Lung (tissue), 12 donors: Measurements from ENCODE around the gene KRT86. TPM values are rescaled to one million over a fixed set of nuclear protein-coding genes. Genes with fewer than 3 reads are reported as not detected.
"Not testable (repeated sequence)": the region's sequence is repeated elsewhere in the genome, so short reads cannot be mapped to it uniquely, and the experiment has no call there.

Source experiments
- ATAC-seq: fragments of 200-7000 bp; cut with Tn5 transposase; one replicate; pipeline ENCODE4 v1.9.1; 2020; ENCODE audit warnings: moderate number of reproducible peaks; ENCODE audit not compliant: insufficient read depth, low FRiP score
- DNase-seq, 3 donors: peaks; one replicate each; pipeline ENCODE4 v3.0.0-alpha.2; 2013 to 2017
- H3K27ac ChIP-seq, 2 donors: one replicate each; pipeline ENCODE4 v1.5.1; 2013; ENCODE audit warnings: mild to moderate bottlenecking in 2 of 2, moderate library complexity in 2 of 2, control low read depth in 1 of 2, inconsistent platforms in 1 of 2, low read depth in 1 of 2, low read length in 1 of 2
- H3K27me3 ChIP-seq, 3 donors: one replicate each; pipeline ENCODE4 v1.5.1; 2013; ENCODE audit warnings: low read length in 2 of 3; ENCODE audit not compliant: control insufficient read depth in 3 of 3, insufficient read depth in 3 of 3
- H3K36me3 ChIP-seq, 4 donors: one replicate each; pipeline ENCODE4 v1.5.1; 2013; ENCODE audit warnings: low read length in 4 of 4, mild to moderate bottlenecking in 1 of 4, moderate library complexity in 1 of 4; ENCODE audit not compliant: control insufficient read depth in 4 of 4, insufficient read depth in 4 of 4
- H3K4me1 ChIP-seq, 5 donors: one replicate each; pipeline ENCODE4 v1.5.1; 2013; ENCODE audit warnings: low read length in 5 of 5, mild to moderate bottlenecking in 2 of 5, moderate library complexity in 1 of 5; ENCODE audit not compliant: control insufficient read depth in 5 of 5, insufficient read depth in 5 of 5
- H3K4me3 ChIP-seq: one replicate; pipeline ENCODE4 v1.5.1; 2013; ENCODE audit warnings: mild to moderate bottlenecking, control low read depth, moderate library complexity
- H3K9ac ChIP-seq, 2 donors: one replicate each; pipeline ENCODE4 v1.5.1; 2013; ENCODE audit warnings: low read length in 2 of 2, control low read depth in 1 of 2; ENCODE audit not compliant: insufficient read depth in 1 of 2
- H3K9me3 ChIP-seq, 4 donors: one replicate each; pipeline ENCODE4 v1.5.1; 2013; ENCODE audit warnings: low read length in 3 of 4, mild to moderate bottlenecking in 1 of 4, moderate library complexity in 1 of 4; ENCODE audit not compliant: control insufficient read depth in 4 of 4, insufficient read depth in 3 of 4
- CTCF ChIP-seq: IDR thresholded peaks from 2 replicates; pipeline ENCODE4 v1.5.1; 2012; ENCODE audit warnings: mild to moderate bottlenecking; ENCODE audit errors: control extremely low read depth, extremely low read depth
- WGBS, 2 donors: extraction: QIAGEN DNeasy Blood & Tissue Kit; methylation state at CpG; one replicate each; pipeline ENCODE4 v1.1.7; 2013; 5-methylcytosine and 5-hydroxymethylcytosine counted together
- polyA plus RNA-seq, 2 donors: library from polyadenylated mRNA; stranded (reverse); fragments of 200-250 nt; gene quantifications; one replicate each; pipeline ENCODE4 v1.2.1, GENCODE V29; 2013
- total RNA-seq, 2 donors: library from RNA; depleted of rRNA in 1 of 2; stranded (reverse); fragments of >200 nt in 1 of 2; gene quantifications; one replicate each; pipeline ENCODE4 v1.2.1, GENCODE V29; 2014 to 2021
- donor health status: control.
- donor health status: control.
- donor health status: Bipolar disorder and iron deficiency.
- donor health status: healthy.
- donor health status: DM: yes; HTN: yes; CAD: no.

The KRT86 gene
- total and polyA plus RNA-seq, 4 donors: 0.11 to 1.1 (median 0.31) TPM; not detected in 1

GRCh38 chr12:52239767-52240166, 34.7 kb upstream of the KRT86 start:
- no peaks in the 10 kb centered on the region for H3K9me3 ChIP-seq
- H3K36me3 ChIP-seq: peaks cover 0 to 2% (median 0%) of the 10 kb centered on the region in 4 donors
- no peak for ATAC-seq
- H3K9ac ChIP-seq: no peak overlapping the region
- no peak overlapping the region for H3K4me3 ChIP-seq
- no peak for TF ChIP-seq CTCF
- peaks cover 0 to 5% (median 2%) of the 10 kb centered on the region in 3 donors for H3K27me3 ChIP-seq
- 52 to 83% methylated on average over 2 of the region's 2 CpGs for WGBS, 2 donors
- H3K4me1 ChIP-seq: peaks cover 0 to 22% (median 0%) of the 10 kb centered on the region in 5 donors
- H3K27ac ChIP-seq: no peak overlapping the region
- no peak for DNase-seq

DNA sequence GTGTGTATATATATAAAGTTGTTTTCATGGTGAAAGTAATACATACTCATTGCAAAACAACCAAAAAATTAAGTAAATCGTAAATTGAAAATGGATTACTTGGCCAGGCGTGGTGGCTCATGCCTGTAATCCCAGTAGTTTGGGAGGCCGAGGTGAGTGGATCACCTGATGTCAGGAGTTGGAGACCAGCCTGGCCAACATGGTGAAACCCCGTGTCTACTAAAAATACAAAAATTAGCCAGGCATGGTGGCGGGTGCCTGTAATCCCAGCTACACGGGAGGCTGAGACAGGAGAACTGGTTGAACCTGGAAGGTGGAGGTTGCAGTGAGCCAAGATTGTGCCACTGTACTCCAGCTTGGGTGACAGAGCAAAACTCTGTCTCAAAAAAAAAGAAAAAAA, 34.2 kb upstream of the KRT86 start:
- H3K9me3 ChIP-seq, H3K4me3 ChIP-seq, ATAC-seq, H3K36me3 ChIP-seq, H3K27ac ChIP-seq, DNase-seq, H3K9ac ChIP-seq, H3K27me3 ChIP-seq: not testable (repeated sequence)
- WGBS, 2 donors: 87 to 95% methylated on average over 6 of the region's 6 CpGs
- peaks cover 0 to 18% (median 0%) of the 10 kb centered on the region in 5 donors for H3K4me1 ChIP-seq

GRCh38 chr12:52241205-52241842, 33.1 kb upstream of the KRT86 start:
- DNase-seq (no peak), ATAC-seq (no peak)
- H3K9ac ChIP-seq: no peak overlapping the region
- H3K4me1 ChIP-seq: peaks cover 0 to 13% (median 0%) of the 10 kb centered on the region in 5 donors
- no peak overlapping the region for H3K4me3 ChIP-seq
- WGBS, 2 donors: 79 to 93% methylated on average over 11 of the region's 11 CpGs
- H3K27ac ChIP-seq: peak overlapping the region in 1 of 2 donors; percentile 11
- H3K27me3 ChIP-seq: peaks cover 0 to 2% (median 0%) of the 10 kb centered on the region in 3 donors
- no peaks in the 10 kb centered on the region for H3K9me3 ChIP-seq
- no peak for TF ChIP-seq CTCF
- peaks cover 0 to 5% (median 0%) of the 10 kb centered on the region in 4 donors for H3K36me3 ChIP-seq

DNA sequence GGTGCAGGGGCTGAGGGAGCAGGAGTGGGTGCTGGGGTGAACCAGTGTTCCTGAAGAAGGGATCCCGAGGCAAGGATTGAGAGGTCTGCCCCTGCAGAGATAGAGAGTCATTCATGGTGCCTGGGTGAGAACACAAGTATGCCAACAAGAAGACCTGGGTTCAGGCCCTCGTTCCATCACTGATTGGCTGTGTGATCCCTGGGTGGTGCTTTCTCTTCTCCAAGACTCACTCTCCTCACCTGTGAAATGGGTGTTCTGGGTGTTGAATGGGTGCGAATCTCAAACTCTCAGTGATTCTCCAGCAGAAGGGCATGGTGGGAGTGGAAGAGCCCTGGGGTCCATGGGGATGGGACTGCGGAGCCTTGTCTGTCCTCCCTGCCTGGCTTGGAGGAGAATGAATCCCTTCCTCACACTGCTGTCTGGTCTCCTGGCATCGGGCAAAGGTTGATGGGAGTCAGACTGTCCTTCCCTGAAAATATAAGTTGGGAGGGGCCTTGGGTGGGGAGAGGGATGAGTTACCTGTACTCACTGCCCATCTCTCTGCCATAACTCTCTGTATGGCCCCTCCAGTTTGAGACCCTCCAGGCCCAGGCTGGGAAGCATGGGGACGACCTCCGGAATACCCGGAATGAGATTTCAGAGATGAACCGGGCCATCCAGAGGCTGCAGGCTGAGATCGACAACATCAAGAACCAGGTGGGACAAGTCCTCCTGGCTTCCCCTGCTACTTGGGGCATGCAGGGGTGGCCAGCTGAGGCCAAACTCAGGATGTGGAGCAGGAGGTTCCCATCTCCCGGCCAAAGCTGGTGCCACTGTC, 31.8 kb upstream of the KRT86 start:
- Histone ChIP-seq H3K36me3 (peaks cover 0 to 5% (median 0%) of the 10 kb centered on the region in 4 donors), H3K4me3 (no peak overlapping the region), H3K27me3 (peaks cover 0 to 3% (median 0%) of the 10 kb centered on the region in 3 donors), H3K9ac (no peak overlapping the region), H3K27ac (peak overlapping the region in 1 of 2 donors; percentile 65), H3K4me1 (peaks cover 0 to 11% (median 2%) of the 10 kb centered on the region in 5 donors), H3K9me3 (no peaks in the 10 kb centered on the region)
- ATAC-seq (no peak), DNase-seq (no peak)
- TF ChIP-seq CTCF: no peak
- WGBS, 2 donors: 95 to 96% methylated on average over 11 of the region's 11 CpGs
